Calu3 (cell line): Measurements from ENCODE around the gene CMTM2. TPM values are rescaled to one million over a fixed set of nuclear protein-coding genes. Genes with fewer than 3 reads are reported as not detected.

Source experiments
- BruUV-seq: library from RNA; stranded (reverse); fragments of 400-500 nt; replicated peaks from 2 replicates; lab custom pipeline; 2021; lab: Mats Ljungman, UMichigan
- CTCF ChIA-PET: fragments of 300-600 bp; sonication (Branson Sonifier 250); formaldehyde crosslinking; loops from one replicate; lab custom pipeline; 2022; ENCODE audit warnings: antibody characterized with exemption; lab: Charles Lee
- DNase-seq: peaks from one replicate; pipeline ENCODE4 v3.0.0; 2022
- H3K27ac Mint-ChIP-seq: one replicate; pipeline ENCODE4 v1.8.0; 2022; ENCODE audit warnings: mixed read lengths; ENCODE audit not compliant: unreplicated experiment
- H3K27me3 Mint-ChIP-seq: one replicate; pipeline ENCODE4 v1.8.0; 2022; ENCODE audit warnings: mixed read lengths; ENCODE audit not compliant: unreplicated experiment
- H3K36me3 Mint-ChIP-seq: one replicate; pipeline ENCODE4 v1.8.0; 2022; ENCODE audit warnings: mild to moderate bottlenecking, moderate library complexity, mixed read lengths; ENCODE audit not compliant: insufficient read depth, unreplicated experiment
- H3K4me1 Mint-ChIP-seq: one replicate; pipeline ENCODE4 v1.8.0; 2022; ENCODE audit warnings: mild to moderate bottlenecking, low read depth, mixed read lengths; ENCODE audit not compliant: unreplicated experiment
- H3K4me3 Mint-ChIP-seq: one replicate; pipeline ENCODE4 v1.8.0; 2022; ENCODE audit warnings: mild to moderate bottlenecking, low read depth, moderate library complexity, mixed read lengths; ENCODE audit not compliant: unreplicated experiment
- H3K9me3 Mint-ChIP-seq: one replicate; pipeline ENCODE4 v1.8.0; 2022; ENCODE audit warnings: low read depth, mixed read lengths; ENCODE audit not compliant: unreplicated experiment
- CTCF ChIP-seq: fragments of 200-600 bp; IDR thresholded peaks from one replicate; pipeline ENCODE4 v1.8.0; 2022; ENCODE audit warnings: antibody characterized with exemption; ENCODE audit not compliant: unreplicated experiment
- intact Hi-C: fragments of 100-400 bp; cut with micrococcal nuclease; formaldehyde crosslinking; loops from one replicate; pipeline ENCODE4 v1.10.0; 2022; ENCODE audit not compliant: unreplicated experiment
- total RNA-seq: library from RNA; stranded (reverse); gene quantifications from 2 replicates; pipeline ENCODE4 v1.2.3, GENCODE V29; 2022

CMTM2 gene
- total RNA-seq, 1 experiment from 2014 or later, result 0.92 TPM

DNA sequence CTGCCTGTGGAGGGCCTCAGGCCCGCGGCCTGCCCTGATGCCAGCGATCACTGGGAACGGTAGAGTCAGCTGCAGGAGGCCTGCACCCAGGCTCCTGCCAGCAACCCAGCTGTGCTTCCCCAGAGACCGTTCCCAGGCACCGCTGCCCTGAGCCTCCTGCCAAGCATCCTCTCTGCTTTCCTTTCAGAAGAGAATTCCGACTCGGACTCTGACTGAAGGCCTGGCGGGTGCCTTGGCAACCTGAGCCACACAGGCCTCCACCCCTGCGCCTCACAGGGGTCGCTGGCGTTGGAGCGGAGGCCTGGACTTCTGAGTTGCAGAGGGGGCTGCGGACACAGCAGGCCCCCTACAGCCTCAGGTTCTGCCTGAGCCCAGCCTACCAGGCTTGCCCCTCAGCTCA is 33.2 kb downstream of the CMTM2 start:
- BruUV-seq, result no TSS peak
- no peaks in the 10 kb centered on the region for H3K9me3 Mint-ChIP-seq
- intact Hi-C loops, result loop anchor here (10.0 kb wide), 1 partner anchor 82 kb away; the partner anchor contains the start of gene CMTM4
- H3K27me3 Mint-ChIP-seq, result no peaks in the 10 kb centered on the region
- peaks cover 10% of the 10 kb centered on the region for H3K4me1 Mint-ChIP-seq
- peaks cover 65% of the 10 kb centered on the region for H3K36me3 Mint-ChIP-seq
- no peak for DNase-seq
- H3K4me3 Mint-ChIP-seq, result no peak overlapping the region
- no peak overlapping the region for H3K27ac Mint-ChIP-seq
- CTCF ChIA-PET, result no interaction called here
- no peak for TF ChIP-seq CTCF

- Mint-ChIP-seq H3K36me3 (peaks cover 52% of the 10 kb centered on the region), H3K4me3 (no peak overlapping the region), H3K4me1 (no peaks in the 10 kb centered on the region), H3K27me3 (no peaks in the 10 kb centered on the region), H3K9me3 (no peaks in the 10 kb centered on the region), H3K27ac (no peak overlapping the region)
- no peak for TF ChIP-seq CTCF
- CTCF ChIA-PET, result no interaction called here
- DNase-seq, result no peak
- intact Hi-C loops, result loop anchor here (10.0 kb wide), 1 partner anchor 81 kb away; the partner anchor contains the start of gene CMTM4
- no TSS peak for BruUV-seq
Observed at GRCh38 chr16:66614161-66614802, 35.0 kb downstream of the CMTM2 start.

GRCh38 chr16:66616169-66616568 is 36.9 kb downstream of the CMTM2 start:
- no peak for DNase-seq
- Mint-ChIP-seq H3K27ac (no peak overlapping the region), H3K9me3 (no peaks in the 10 kb centered on the region), H3K4me3 (no peak overlapping the region), H3K4me1 (no peaks in the 10 kb centered on the region), H3K36me3 (peaks cover 40% of the 10 kb centered on the region), H3K27me3 (no peaks in the 10 kb centered on the region)
- CTCF ChIA-PET, result no interaction called here
- TF ChIP-seq CTCF, result no peak
- no TSS peak for BruUV-seq
- intact Hi-C loops, result loop anchor here (10.0 kb wide), 1 partner anchor 79 kb away; the partner anchor contains the start of gene CMTM4

GRCh38 chr16:66616592-66616991 is 37.3 kb downstream of the CMTM2 start:
- Mint-ChIP-seq H3K27me3 (no peaks in the 10 kb centered on the region), H3K4me3 (no peak overlapping the region), H3K4me1 (no peaks in the 10 kb centered on the region), H3K36me3 (peaks cover 36% of the 10 kb centered on the region), H3K9me3 (no peaks in the 10 kb centered on the region), H3K27ac (no peak overlapping the region)
- intact Hi-C loops, result loop anchor here (10.0 kb wide), 1 partner anchor 78 kb away; the partner anchor contains the start of gene CMTM4
- no TSS peak for BruUV-seq
- CTCF ChIA-PET, result no interaction called here
- DNase-seq, result no peak
- no peak for TF ChIP-seq CTCF
